PC-9 (cell line): ENCODE results near the gene ENKD1. TPM values are rescaled to one million over a fixed set of nuclear protein-coding genes. Genes with fewer than 3 reads are reported as not detected.

Source experiments
- BruUV-seq: library from RNA; stranded (reverse); fragments of 400-500 nt; replicated peaks from 2 replicates; lab custom pipeline; 2021; lab: Mats Ljungman, UMichigan
- CTCF ChIA-PET: fragments of 300-600 bp; sonication (Branson Sonifier 250); formaldehyde crosslinking; loops from one replicate; lab custom pipeline; 2022; ENCODE audit warnings: antibody characterized with exemption; lab: Charles Lee
- POLR2A ChIA-PET: fragments of 300-600 bp; sonication (Branson Sonifier 250); formaldehyde crosslinking; loops from one replicate; lab custom pipeline; 2022; ENCODE audit warnings: antibody characterized with exemption; ENCODE audit not compliant: unreplicated experiment; lab: Charles Lee
- DNase-seq, 2 experiments: peaks; one replicate each; pipeline versions ENCODE4 v3.0.0 to v3.0.0-alpha.2; 2015 to 2022; ENCODE audit warnings: mixed read lengths in 1 of 2
- H2AFZ ChIP-seq: fragments of 200-600 bp; sonication (generic); 2 replicates; pipeline ENCODE4 v1.8.1; 2017; ENCODE audit warnings: antibody characterized with exemption
- H3F3A ChIP-seq: fragments of 200-600 bp; sonication (generic); 2 replicates; pipeline ENCODE4 v1.8.1; 2017; ENCODE audit warnings: antibody characterized with exemption, mild to moderate bottlenecking, low read depth; ENCODE audit not compliant: insufficient read depth
- H3K27ac ChIP-seq: fragments of 200-600 bp; sonication (generic); 2 replicates; pipeline ENCODE4 v1.6.1; 2016; ENCODE audit warnings: mixed run types
- H3K27me3 ChIP-seq: fragments of 200-600 bp; sonication (generic); 2 replicates; pipeline ENCODE4 v1.6.1; 2016; ENCODE audit warnings: low read depth, mixed run types; ENCODE audit not compliant: insufficient read depth
- H3K36me3 ChIP-seq: fragments of 200-600 bp; sonication (generic); 2 replicates; pipeline ENCODE4 v1.6.1; 2016; ENCODE audit warnings: low read depth, mixed run types
- H3K4me1 ChIP-seq: fragments of 200-600 bp; sonication (generic); replicated peaks from 2 replicates; pipeline ENCODE4 v1.6.1; 2016; ENCODE audit warnings: mixed run types; ENCODE audit not compliant: insufficient read depth
- H3K4me2 ChIP-seq: fragments of 200-600 bp; sonication (generic); 2 replicates; pipeline ENCODE4 v1.6.1; 2017; ENCODE audit warnings: mixed run types
- H3K4me3 ChIP-seq: fragments of 200-600 bp; sonication (generic); 2 replicates; pipeline ENCODE4 v1.6.1; 2016; ENCODE audit warnings: mixed run types
- H3K79me2 ChIP-seq: fragments of 200-600 bp; sonication (generic); 2 replicates; pipeline ENCODE4 v1.6.1; 2017; ENCODE audit warnings: low read depth, mixed run types
- H3K9me2 ChIP-seq: fragments of 200-600 bp; sonication (generic); 2 replicates; pipeline ENCODE4 v1.8.1; 2017; ENCODE audit warnings: mild to moderate bottlenecking; ENCODE audit not compliant: insufficient read depth
- H3K9me3 ChIP-seq: fragments of 200-600 bp; sonication (generic); 2 replicates; pipeline ENCODE4 v1.8.1; 2016; ENCODE audit warnings: low read depth; ENCODE audit not compliant: insufficient read depth
- H4K20me1 ChIP-seq: fragments of 200-600 bp; sonication (generic); 2 replicates; pipeline ENCODE4 v1.8.1; 2017; ENCODE audit not compliant: insufficient read depth
- EZH2 ChIP-seq: fragments of 200-600 bp; sonication (generic); IDR thresholded peaks from 2 replicates; pipeline ENCODE4 v1.8.0; 2017; ENCODE audit warnings: antibody characterized with exemption, low read depth
- intact Hi-C: fragments of 100-400 bp; cut with micrococcal nuclease; formaldehyde crosslinking; loops from one replicate; pipeline ENCODE4 v1.10.0; 2022; ENCODE audit not compliant: unreplicated experiment
- total RNA-seq: library from RNA; stranded (reverse); gene quantifications from 2 replicates; pipeline ENCODE4 v1.2.3, GENCODE V29; 2021
- TF ChIP-seq, protein P1 (sequence below): fragments of 200-600 bp; sonication (generic); conservative IDR thresholded peaks from 2 replicates; pipeline ENCODE4 v1.6.1; 2017; ENCODE audit warnings: mixed run types, antibody characterized with exemption, mild to moderate bottlenecking, moderate library complexity

ENKD1 gene
- total RNA-seq, 1 experiment from 2014 or later = 20.8 TPM

DNA sequence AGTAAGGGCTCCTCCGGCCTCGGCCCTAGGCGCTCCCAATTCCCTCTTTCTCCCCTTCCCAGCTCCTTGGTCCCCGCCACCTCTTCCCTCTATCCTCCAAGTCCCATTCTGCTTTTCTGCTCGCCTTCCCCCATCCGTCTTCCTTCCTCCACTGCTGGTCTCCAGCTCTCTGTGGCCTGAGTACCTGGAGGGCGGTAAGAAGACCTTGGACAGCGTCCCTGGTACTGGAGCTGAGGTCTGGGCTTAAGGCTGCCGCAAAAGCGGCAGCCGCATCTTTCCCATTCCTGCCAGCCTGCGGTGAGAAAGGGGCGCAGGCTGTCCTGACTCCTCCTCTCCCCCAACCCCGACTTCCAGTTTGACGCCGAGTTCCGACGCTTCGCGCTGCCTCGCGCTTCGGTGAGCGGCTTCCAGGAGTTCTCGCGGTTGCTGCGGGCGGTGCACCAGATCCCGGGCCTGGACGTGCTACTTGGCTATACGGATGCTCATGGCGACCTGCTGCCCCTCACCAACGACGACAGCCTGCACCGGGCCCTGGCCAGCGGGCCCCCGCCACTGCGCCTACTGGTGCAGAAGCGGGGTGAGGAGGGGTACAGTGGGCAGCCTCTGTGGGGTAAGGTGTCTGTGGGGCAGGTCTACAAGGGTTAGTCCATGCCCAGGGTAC is 5.3 kb downstream of the ENKD1 start:
- CTCF ChIA-PET = interaction anchor here (0.6 kb wide), 1 partner anchor 172 kb away, joined by 3 read pairs; no protein-coding TSS in a partner anchor
- Histone ChIP-seq H3K27ac (no peak overlapping the region), H3K36me3 (no peaks in the 10 kb centered on the region), H3K9me2 (no peaks in the 10 kb centered on the region), H3K79me2 (peaks cover 8% of the 10 kb centered on the region), H3K27me3 (no peaks in the 10 kb centered on the region), H2AFZ (peak overlapping the region; percentile 70; the same call in 1 of the 2 replicates), H3F3A (peaks cover 9% of the 10 kb centered on the region), H3K4me2 (peak overlapping the region; percentile 90), H4K20me1 (no peaks in the 10 kb centered on the region), H3K9me3 (no peaks in the 10 kb centered on the region), H3K4me1 (peaks cover 7% of the 10 kb centered on the region), H3K4me3 (peak overlapping the region; percentile 97; the same call in 1 of the 2 replicates)
- intact Hi-C loops = loop anchor here (2.0 kb wide), 2 partner anchors 98 to 140 kb away; partner anchors contain the start of gene CTCF
- no TSS peak for BruUV-seq
- TF ChIP-seq EZH2 = no peak
- TF ChIP-seq, protein P1, sequence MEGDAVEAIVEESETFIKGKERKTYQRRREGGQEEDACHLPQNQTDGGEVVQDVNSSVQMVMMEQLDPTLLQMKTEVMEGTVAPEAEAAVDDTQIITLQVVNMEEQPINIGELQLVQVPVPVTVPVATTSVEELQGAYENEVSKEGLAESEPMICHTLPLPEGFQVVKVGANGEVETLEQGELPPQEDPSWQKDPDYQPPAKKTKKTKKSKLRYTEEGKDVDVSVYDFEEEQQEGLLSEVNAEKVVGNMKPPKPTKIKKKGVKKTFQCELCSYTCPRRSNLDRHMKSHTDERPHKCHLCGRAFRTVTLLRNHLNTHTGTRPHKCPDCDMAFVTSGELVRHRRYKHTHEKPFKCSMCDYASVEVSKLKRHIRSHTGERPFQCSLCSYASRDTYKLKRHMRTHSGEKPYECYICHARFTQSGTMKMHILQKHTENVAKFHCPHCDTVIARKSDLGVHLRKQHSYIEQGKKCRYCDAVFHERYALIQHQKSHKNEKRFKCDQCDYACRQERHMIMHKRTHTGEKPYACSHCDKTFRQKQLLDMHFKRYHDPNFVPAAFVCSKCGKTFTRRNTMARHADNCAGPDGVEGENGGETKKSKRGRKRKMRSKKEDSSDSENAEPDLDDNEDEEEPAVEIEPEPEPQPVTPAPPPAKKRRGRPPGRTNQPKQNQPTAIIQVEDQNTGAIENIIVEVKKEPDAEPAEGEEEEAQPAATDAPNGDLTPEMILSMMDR = no peak
- peak in 1 of 2 experiments; percentile 32 for DNase-seq
- POLR2A ChIA-PET = no interaction called here

DNA sequence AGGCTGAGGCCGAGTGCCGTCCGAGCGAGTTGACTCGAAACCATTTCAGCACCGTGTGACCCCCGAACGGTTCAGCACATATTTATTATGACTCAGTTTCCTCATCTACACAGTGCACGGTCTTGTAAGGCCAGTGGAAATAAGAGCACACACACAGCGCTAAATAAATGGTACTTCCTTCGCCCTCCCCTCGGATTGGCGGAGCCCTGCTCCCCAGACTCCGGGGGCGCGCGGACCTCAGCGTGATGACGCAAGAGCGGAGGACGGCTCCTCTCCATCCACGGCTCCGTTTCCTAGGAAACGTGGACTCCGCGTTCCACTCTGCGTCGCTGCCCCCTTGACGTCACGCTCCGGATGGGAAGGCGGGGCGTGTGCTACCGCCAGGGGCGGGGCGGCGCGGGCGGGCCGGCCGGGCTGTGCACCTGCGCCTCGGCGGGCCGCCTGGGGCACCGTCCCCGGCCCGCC is 6.0 kb downstream of the ENKD1 start, which contains the start of gene PARD6A:
TSS of gene PARD6A (plus strand) at position 397 of the 465 bp plus-strand sequence. CDS start 79 bp downstream, outside the sequence.
- Histone ChIP-seq H3K9me3 (no peaks in the 10 kb centered on the region), H3K4me2 (peak within 1 kb of the TSS; percentile 90), H3K36me3 (no peaks in the 10 kb centered on the region), H3K27ac (peak within 1 kb of the TSS; percentile 52), H2AFZ (peak within 1 kb of the TSS; percentile 100), H3K4me1 (peaks cover 7% of the 10 kb centered on the region), H3K79me2 (peaks cover 8% of the 10 kb centered on the region), H4K20me1 (no peaks in the 10 kb centered on the region), H3K4me3 (peak within 1 kb of the TSS; percentile 97), H3F3A (peaks cover 9% of the 10 kb centered on the region), H3K9me2 (no peaks in the 10 kb centered on the region), H3K27me3 (no peaks in the 10 kb centered on the region)
- intact Hi-C loops = loop anchor here (2.0 kb wide), 2 partner anchors 98 to 140 kb away; partner anchors contain the start of gene CTCF
- TSS peak; percentile 48 for BruUV-seq
- TF ChIP-seq, protein P1 = no peak
- TF ChIP-seq EZH2 = no peak
- DNase-seq = peak; percentile 79 to 87
- ChIA-PET POLR2A (interaction anchor here (0.5 to 0.6 kb wide), 2 partner anchors 9 to 97 kb away, joined by 3 to 4 read pairs; no protein-coding TSS in a partner anchor), CTCF (interaction anchor here (0.6 to 1.0 kb wide), 3 partner anchors 140 to 338 kb away, joined by 3 to 5 read pairs (median 3); no protein-coding TSS in a partner anchor)
